Measurements from ENCODE around the gene GET3.

DNA sequence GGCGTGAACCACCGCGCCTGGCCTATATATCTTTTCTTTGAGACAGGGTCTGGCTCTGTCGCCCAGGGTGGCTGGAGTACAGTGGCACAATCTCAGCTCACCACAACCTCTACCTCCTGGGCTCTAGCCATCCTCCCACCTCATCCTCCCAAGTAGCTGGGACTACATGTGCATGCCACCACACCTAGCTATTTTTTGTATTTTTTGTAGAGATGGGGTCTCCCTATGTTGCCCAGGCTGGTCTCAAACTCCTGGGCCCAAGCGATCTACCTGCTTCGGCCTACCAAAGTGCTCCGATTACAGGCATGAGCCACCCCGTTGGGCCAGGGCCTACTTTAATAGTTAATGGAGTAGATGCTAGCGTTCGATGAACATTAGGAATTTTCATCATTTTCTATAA is 17.0 kb upstream of the GET3 start:
- TF ChIP-seq, protein P1, sequence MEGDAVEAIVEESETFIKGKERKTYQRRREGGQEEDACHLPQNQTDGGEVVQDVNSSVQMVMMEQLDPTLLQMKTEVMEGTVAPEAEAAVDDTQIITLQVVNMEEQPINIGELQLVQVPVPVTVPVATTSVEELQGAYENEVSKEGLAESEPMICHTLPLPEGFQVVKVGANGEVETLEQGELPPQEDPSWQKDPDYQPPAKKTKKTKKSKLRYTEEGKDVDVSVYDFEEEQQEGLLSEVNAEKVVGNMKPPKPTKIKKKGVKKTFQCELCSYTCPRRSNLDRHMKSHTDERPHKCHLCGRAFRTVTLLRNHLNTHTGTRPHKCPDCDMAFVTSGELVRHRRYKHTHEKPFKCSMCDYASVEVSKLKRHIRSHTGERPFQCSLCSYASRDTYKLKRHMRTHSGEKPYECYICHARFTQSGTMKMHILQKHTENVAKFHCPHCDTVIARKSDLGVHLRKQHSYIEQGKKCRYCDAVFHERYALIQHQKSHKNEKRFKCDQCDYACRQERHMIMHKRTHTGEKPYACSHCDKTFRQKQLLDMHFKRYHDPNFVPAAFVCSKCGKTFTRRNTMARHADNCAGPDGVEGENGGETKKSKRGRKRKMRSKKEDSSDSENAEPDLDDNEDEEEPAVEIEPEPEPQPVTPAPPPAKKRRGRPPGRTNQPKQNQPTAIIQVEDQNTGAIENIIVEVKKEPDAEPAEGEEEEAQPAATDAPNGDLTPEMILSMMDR (IDR thresholded peaks at IDR 0.05 in 4 of 5, conservative IDR thresholded peaks at IDR 0.05 in 1 of 5): no peak
- no peak for TF ChIP-seq POLR2A (IDR thresholded peaks at IDR 0.05)
